Psoas muscle (tissue), 8 donors: Measurements from ENCODE around the gene CHERP. TPM values are rescaled to one million over a fixed set of nuclear protein-coding genes. Genes with fewer than 3 reads are reported as not detected.
A peak's percentile ranks its signal among the peaks of the same experiment; 100 is the strongest.
"Not testable (repeated sequence)": the region's sequence is repeated elsewhere in the genome, so short reads cannot be mapped to it uniquely, and the experiment has no call there.

Experiments used
- ATAC-seq, 4 donors: fragments of 200-7000 bp; cut with Tn5 transposase; one replicate each; pipeline ENCODE4 v1.9.1; 2020; ENCODE audit warnings: moderate library complexity in 3 of 4, mild to moderate bottlenecking in 2 of 4
- DNase-seq, 2 donors: peaks; one replicate each; pipeline ENCODE4 v3.0.0-alpha.2; 2020
- H3K27ac ChIP-seq: fragments of 200-600 bp; one replicate; pipeline ENCODE4 v1.8.0; 2022
- H3K27me3 ChIP-seq, 3 donors: fragments of 200-600 bp in 1 of 3; one replicate each; pipeline versions ENCODE4 v1.6.1 to v1.8.0; 2013 to 2022; ENCODE audit warnings: low read length in 2 of 3, mild to moderate bottlenecking in 2 of 3, moderate library complexity in 1 of 3; ENCODE audit not compliant: insufficient read depth in 3 of 3
- H3K36me3 ChIP-seq, 2 donors: fragments of 200-600 bp in 1 of 2; one replicate each; pipeline versions ENCODE4 v1.6.1 to v1.8.0; 2013 to 2022; ENCODE audit warnings: low read depth in 1 of 2, mild to moderate bottlenecking in 1 of 2, moderate library complexity in 1 of 2; ENCODE audit not compliant: insufficient read depth in 1 of 2
- H3K4me1 ChIP-seq: fragments of 200-600 bp; one replicate; pipeline ENCODE4 v1.8.0; 2022
- H3K4me3 ChIP-seq: fragments of 200-600 bp; one replicate; pipeline ENCODE4 v1.8.0; 2022; ENCODE audit warnings: mild to moderate bottlenecking
- H3K9me3 ChIP-seq: fragments of 200-600 bp; one replicate; pipeline ENCODE4 v1.8.0; 2022
- CTCF ChIP-seq: fragments of 200-600 bp; IDR thresholded peaks from one replicate; pipeline ENCODE4 v1.8.0; 2022; ENCODE audit warnings: antibody characterized with exemption
- WGBS, 3 donors: extraction: QIAGEN DNeasy Blood & Tissue Kit; methylation state at CpG; one replicate each; pipeline versions ENCODE4 v1.1.6 to v1.1.7; 2013; 5-methylcytosine and 5-hydroxymethylcytosine counted together
- intact Hi-C, 2 donors: fragments of 100-400 bp; cut with DNase I; formaldehyde crosslinking; loops; one replicate each; pipeline versions ENCODE4 v1.11.0 to v1.14.2; 2022
- polyA plus RNA-seq, 3 donors: library from polyadenylated mRNA; stranded (reverse); fragments of 200-250 nt; gene quantifications; one replicate each; pipeline ENCODE4 v1.2.3, GENCODE V29; 2013
- total RNA-seq, 4 donors: library from RNA; stranded (reverse); fragmentation: NEBNext Ultra II Directional in 2 of 4; extraction: Animal tissue kit (Norgen Biotek cat#: 25700) in 2 of 4; gene quantifications; one replicate each; pipeline versions ENCODE4 v1.2.1 to v1.2.4, GENCODE V29; 2021 to 2023
- donor health status: healthy with polysubstance abuse.
- donor health status: DM: no; HTN: no; CAD: no; lungs with moderate emphysema.
- donor health status: Bipolar disorder and iron deficiency.
- donor health status: healthy.
- donor health status: DM: yes; HTN: yes; CAD: no.
- donor health status: DM: no; HTN: no; CAD: no.
- donor health status: DM: no; HTN: no; CAD: no.
- donor health status: DM: yes; HTN: yes; CAD: no.

The CHERP gene
- total and polyA plus RNA-seq, 7 donors: 17.0 to 36.2 (median 30.1) TPM

GRCh38 chr19:16518061-16518460, 24.2 kb downstream of the CHERP start:
- ATAC-seq (peak in 1 of 4 donors; percentile 9), DNase-seq (no peak)
- Histone ChIP-seq H3K4me1 (no peaks in the 10 kb centered on the region), H3K36me3 (peaks cover 9 to 93% of the 10 kb centered on the region in 2 donors), H3K9me3 (no peaks in the 10 kb centered on the region), H3K4me3 (no peak overlapping the region), H3K27ac (no peak overlapping the region), H3K27me3 (no peaks in the 10 kb centered on the region)
- WGBS, 3 donors: 81 to 84% (median 83%) methylated on average over 14 of the region's 14 CpGs
- TF ChIP-seq CTCF: no peak
- intact Hi-C loops: no loop called here

- no peaks in the 10 kb centered on the region for H3K9me3 ChIP-seq
- ATAC-seq: peak in 3 of 4 donors; percentile 9 to 18 (median 17)
- no peak overlapping the region for H3K27ac ChIP-seq
- H3K36me3 ChIP-seq: peaks cover 8 to 93% of the 10 kb centered on the region in 2 donors
- H3K27me3 ChIP-seq: no peaks in the 10 kb centered on the region
- H3K4me3 ChIP-seq: no peak overlapping the region
- no peaks in the 10 kb centered on the region for H3K4me1 ChIP-seq
- 73 to 81% (median 79%) methylated on average over 14 of the region's 14 CpGs for WGBS, 3 donors
- intact Hi-C loops: no loop called here
- no peak for DNase-seq
- TF ChIP-seq CTCF: no peak
Observed at GRCh38 chr19:16516923-16517610, 25.2 kb downstream of the CHERP start.

- H3K27ac ChIP-seq: no peak overlapping the region
- no peaks in the 10 kb centered on the region for H3K9me3 ChIP-seq
- DNase-seq (no peak), ATAC-seq (no peak)
- WGBS, 3 donors: 83 to 85% (median 85%) methylated on average over 15 of the region's 15 CpGs
- H3K36me3 ChIP-seq: peaks cover 8 to 93% of the 10 kb centered on the region in 2 donors
- H3K27me3 ChIP-seq: no peaks in the 10 kb centered on the region
- no peak for TF ChIP-seq CTCF
- H3K4me3 ChIP-seq: no peak overlapping the region
- no peaks in the 10 kb centered on the region for H3K4me1 ChIP-seq
- intact Hi-C loops: no loop called here
Observed at GRCh38 chr19:16516381-16516780, 25.9 kb downstream of the CHERP start.

- ATAC-seq: peak in 2 of 4 donors; percentile 15 to 16
- H3K4me3 ChIP-seq: no peak overlapping the region
- 89 to 93% (median 93%) methylated on average over 22 to 24 of the region's 24 CpGs for WGBS, 3 donors
- H3K27me3 ChIP-seq: no peaks in the 10 kb centered on the region
- H3K4me1 ChIP-seq: no peaks in the 10 kb centered on the region
- intact Hi-C loops: no loop called here
- peaks cover 8 to 93% of the 10 kb centered on the region in 2 donors for H3K36me3 ChIP-seq
- no peak for TF ChIP-seq CTCF
- H3K9me3 ChIP-seq: no peaks in the 10 kb centered on the region
- DNase-seq: no peak
- H3K27ac ChIP-seq: no peak overlapping the region
Observed at GRCh38 chr19:16514383-16515019, 27.7 kb downstream of the CHERP start.

- DNase-seq, intact Hi-C loops, ATAC-seq, H3K27ac ChIP-seq, H3K4me3 ChIP-seq, H3K27me3 ChIP-seq, H3K9me3 ChIP-seq, H3K4me1 ChIP-seq: not testable (repeated sequence)
- peaks cover 0 to 85% of the 10 kb centered on the region in 2 donors for H3K36me3 ChIP-seq
- WGBS, 3 donors: 92 to 96% (median 95%) methylated on average over 10 of the region's 10 CpGs
Observed at GRCh38 chr19:16512611-16513010, 29.6 kb downstream of the CHERP start.
